ENCODE data around the gene POLR3E.
"Not testable (repeated sequence)": the region's sequence is repeated elsewhere in the genome, so short reads cannot be mapped to it uniquely, and the experiment has no call there.

Gene POLR3E

GRCh38 chr16:22366371-22366770 is 69.2 kb downstream of the POLR3E start:
- no peak for DNase-seq (ENCODE audit: insufficient read length, low spot score)
- TF ChIP-seq PAX5 (IDR thresholded peaks at IDR 0.05; ENCODE audit: insufficient read depth, low read length, severe bottlenecking): no peak
- TF ChIP-seq POLR2A (IDR thresholded peaks at IDR 0.05; ENCODE audit: low read depth, low read length): no peak
- no peak for TF ChIP-seq POLR2AphosphoS5 (IDR thresholded peaks at IDR 0.05; ENCODE audit: low read depth, low read length)
- no peak for TF ChIP-seq TAF1 (IDR thresholded peaks at IDR 0.05; ENCODE audit: low read depth, low read length)
- TF ChIP-seq SPI1 (IDR thresholded peaks at IDR 0.05; ENCODE audit: low read depth, low read length): no peak
- no peak for TF ChIP-seq POU2F2 (IDR thresholded peaks at IDR 0.05; ENCODE audit: low read depth, low read length)
- FAIRE-seq: no peak

- no peak for DNase-seq (ENCODE audit: insufficient read length, low spot score)
- TF ChIP-seq PAX5 (IDR thresholded peaks at IDR 0.05; ENCODE audit: insufficient read depth, low read length, severe bottlenecking) (no peak), POLR2A (IDR thresholded peaks at IDR 0.05; ENCODE audit: low read depth, low read length) (no peak), SPI1 (IDR thresholded peaks at IDR 0.05; ENCODE audit: low read depth, low read length) (no peak), POLR2AphosphoS5 (IDR thresholded peaks at IDR 0.05; ENCODE audit: low read depth, low read length) (no peak), POU2F2 (IDR thresholded peaks at IDR 0.05; ENCODE audit: low read depth, low read length) (no peak), TAF1 (IDR thresholded peaks at IDR 0.05; ENCODE audit: low read depth, low read length) (no peak)
- FAIRE-seq: no peak
These were observed 69.7 kb downstream of the POLR3E start for GRCh38 chr16:22366889-22367288.

- not testable (repeated sequence) for DNase-seq (ENCODE audit: insufficient read length, low spot score); FAIRE-seq
These were observed 71.1 kb downstream of the POLR3E start for GRCh38 chr16:22368200-22368826.

GRCh38 chr16:22369221-22369811 is 72.1 kb downstream of the POLR3E start:
- TF ChIP-seq POLR2AphosphoS5 (IDR thresholded peaks at IDR 0.05; ENCODE audit: low read depth, low read length): no peak
- TF ChIP-seq POLR2A (IDR thresholded peaks at IDR 0.05; ENCODE audit: low read depth, low read length): no peak
- FAIRE-seq (no peak), DNase-seq (ENCODE audit: insufficient read length, low spot score) (no peak)

- DNase-seq (ENCODE audit: insufficient read length, low spot score) (no peak), FAIRE-seq (no peak)
These were observed 73.0 kb downstream of the POLR3E start for GRCh38 chr16:22370038-22370820.

GRCh38 chr16:22372882-22373661 is 75.9 kb downstream of the POLR3E start:
- TF ChIP-seq POU2F2 (IDR thresholded peaks at IDR 0.05; ENCODE audit: low read depth, low read length) (no peak), PAX5 (IDR thresholded peaks at IDR 0.05; ENCODE audit: insufficient read depth, low read length, severe bottlenecking) (no peak), POLR2A (IDR thresholded peaks at IDR 0.05; ENCODE audit: low read depth, low read length) (no peak), SPI1 (IDR thresholded peaks at IDR 0.05; ENCODE audit: low read depth, low read length) (no peak), POLR2AphosphoS5 (IDR thresholded peaks at IDR 0.05; ENCODE audit: low read depth, low read length) (no peak), TAF1 (IDR thresholded peaks at IDR 0.05; ENCODE audit: low read depth, low read length) (no peak)
- DNase-seq (ENCODE audit: insufficient read length, low spot score) (no peak), FAIRE-seq (no peak)

More at GRCh38 chr16:22370038-22370820, 73.0 kb downstream of the POLR3E start:
- TF ChIP-seq PAX5 (IDR thresholded peaks at IDR 0.05; ENCODE audit: insufficient read depth, low read length, severe bottlenecking) (no peak), SPI1 (IDR thresholded peaks at IDR 0.05; ENCODE audit: low read depth, low read length) (no peak), POLR2A (IDR thresholded peaks at IDR 0.05; ENCODE audit: low read depth, low read length) (no peak), POU2F2 (IDR thresholded peaks at IDR 0.05; ENCODE audit: low read depth, low read length) (no peak), TAF1 (IDR thresholded peaks at IDR 0.05; ENCODE audit: low read depth, low read length) (no peak), POLR2AphosphoS5 (IDR thresholded peaks at IDR 0.05; ENCODE audit: low read depth, low read length) (no peak)

GRCh38 chr16:22373662-22374310 is 76.6 kb downstream of the POLR3E start:
- no peak for TF ChIP-seq PAX5 (IDR thresholded peaks at IDR 0.05; ENCODE audit: insufficient read depth, low read length, severe bottlenecking)
- DNase-seq (ENCODE audit: insufficient read length, low spot score): no peak
- no peak for FAIRE-seq

GRCh38 chr16:22374311-22375116 is 77.3 kb downstream of the POLR3E start, which contains the start of gene CDR2:
CDR2 (minus strand) TSS chr16:22374619; CDS start chr16:22374309, 310 bp downstream.
- DNase-seq (ENCODE audit: insufficient read length, low spot score) (peak; percentile 96), FAIRE-seq (peak; percentile 92)
- no peak for TF ChIP-seq POU2F2 (IDR thresholded peaks at IDR 0.05; ENCODE audit: low read depth, low read length)
- TF ChIP-seq POLR2A (IDR thresholded peaks at IDR 0.05; ENCODE audit: low read depth, low read length): peak; percentile 84
- TF ChIP-seq TAF1 (IDR thresholded peaks at IDR 0.05; ENCODE audit: low read depth, low read length): peak; percentile 55; the same call in 1 of the 2 replicates
- peak; percentile 71 for TF ChIP-seq POLR2AphosphoS5 (IDR thresholded peaks at IDR 0.05; ENCODE audit: low read depth, low read length)
